ENCODE measurements around the gene CDKAL1.

- TF ChIP-seq TEAD4 (IDR thresholded peaks at IDR 0.05), result no peak
- TF ChIP-seq CEBPB (IDR thresholded peaks at IDR 0.05), result no peak
These were observed 707.2 kb downstream of the CDKAL1 start for GRCh38 chr6:21241231-21242130.
